PFSK-1 (cell line): Measurements from ENCODE around the gene ID2.

Experiments
- POLR2AphosphoS5 ChIP-seq: IDR thresholded peaks from 2 replicates; pipeline ENCODE4 v1.6.1; 2012; ENCODE audit warnings: low read depth, mild to moderate bottlenecking, control low read depth, low read length, moderate library complexity
- TAF1 ChIP-seq: IDR thresholded peaks from 2 replicates; pipeline ENCODE4 v1.6.1; 2012; ENCODE audit warnings: low read length, control low read depth, borderline replicate concordance; ENCODE audit not compliant: insufficient read depth
- TF ChIP-seq, protein P1 (sequence below), 2 experiments: IDR thresholded peaks; 2 replicates each; pipeline versions ENCODE4 v1.6.1 to v1.8.0; 2011 to 2012; ENCODE audit warnings: low read depth in 2 of 2, low read length in 2 of 2, control low read depth in 1 of 2, inconsistent platforms in 1 of 2, mild to moderate bottlenecking in 1 of 2, moderate library complexity in 1 of 2; ENCODE audit not compliant: insufficient read depth in 1 of 2

- no peak for TF ChIP-seq POLR2AphosphoS5
- no peak for TF ChIP-seq TAF1
- TF ChIP-seq, protein P1, sequence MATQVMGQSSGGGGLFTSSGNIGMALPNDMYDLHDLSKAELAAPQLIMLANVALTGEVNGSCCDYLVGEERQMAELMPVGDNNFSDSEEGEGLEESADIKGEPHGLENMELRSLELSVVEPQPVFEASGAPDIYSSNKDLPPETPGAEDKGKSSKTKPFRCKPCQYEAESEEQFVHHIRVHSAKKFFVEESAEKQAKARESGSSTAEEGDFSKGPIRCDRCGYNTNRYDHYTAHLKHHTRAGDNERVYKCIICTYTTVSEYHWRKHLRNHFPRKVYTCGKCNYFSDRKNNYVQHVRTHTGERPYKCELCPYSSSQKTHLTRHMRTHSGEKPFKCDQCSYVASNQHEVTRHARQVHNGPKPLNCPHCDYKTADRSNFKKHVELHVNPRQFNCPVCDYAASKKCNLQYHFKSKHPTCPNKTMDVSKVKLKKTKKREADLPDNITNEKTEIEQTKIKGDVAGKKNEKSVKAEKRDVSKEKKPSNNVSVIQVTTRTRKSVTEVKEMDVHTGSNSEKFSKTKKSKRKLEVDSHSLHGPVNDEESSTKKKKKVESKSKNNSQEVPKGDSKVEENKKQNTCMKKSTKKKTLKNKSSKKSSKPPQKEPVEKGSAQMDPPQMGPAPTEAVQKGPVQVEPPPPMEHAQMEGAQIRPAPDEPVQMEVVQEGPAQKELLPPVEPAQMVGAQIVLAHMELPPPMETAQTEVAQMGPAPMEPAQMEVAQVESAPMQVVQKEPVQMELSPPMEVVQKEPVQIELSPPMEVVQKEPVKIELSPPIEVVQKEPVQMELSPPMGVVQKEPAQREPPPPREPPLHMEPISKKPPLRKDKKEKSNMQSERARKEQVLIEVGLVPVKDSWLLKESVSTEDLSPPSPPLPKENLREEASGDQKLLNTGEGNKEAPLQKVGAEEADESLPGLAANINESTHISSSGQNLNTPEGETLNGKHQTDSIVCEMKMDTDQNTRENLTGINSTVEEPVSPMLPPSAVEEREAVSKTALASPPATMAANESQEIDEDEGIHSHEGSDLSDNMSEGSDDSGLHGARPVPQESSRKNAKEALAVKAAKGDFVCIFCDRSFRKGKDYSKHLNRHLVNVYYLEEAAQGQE (IDR thresholded peaks at IDR 0.05; ENCODE audit: insufficient read depth in 1 of 2, low read depth in 2 of 2, low read length in 2 of 2) = no peak
Measured at GRCh38 chr2:8649718-8650117, 32.1 kb upstream of the ID2 start.
